Activated T-cell treated with anti-CD3 and anti-CD28 coated beads, Interleukin-2, amount 50 U/mL, for 72 hours (primary cell): ENCODE data around the gene SESTD1. TPM values are rescaled to one million over a fixed set of nuclear protein-coding genes. Genes with fewer than 3 reads are reported as not detected.
A peak's percentile ranks its signal among the peaks of the same experiment; 100 is the strongest.

Experiments used
- ATAC-seq, 2 donors: fragments of 150-1000 bp; cut with Tn5 transposase; replicated peaks in 1 of 2; 2 replicates each; pipeline ENCODE4 v1.10.0; 2021; ENCODE audit warnings: moderate library complexity in 2 of 2, mild to moderate bottlenecking in 1 of 2
- DNase-seq, 2 donors: peaks; one replicate each; pipeline ENCODE4 v3.0.0; 2021 to 2022; ENCODE audit warnings: mixed read lengths in 1 of 2
- H3K27ac Mint-ChIP-seq: one replicate; pipeline ENCODE4 v1.8.0; 2022; ENCODE audit warnings: mild to moderate bottlenecking, moderate library complexity, mixed read lengths
- H3K27me3 Mint-ChIP-seq: one replicate; pipeline ENCODE4 v1.8.0; 2022; ENCODE audit warnings: low read depth, mixed read lengths
- H3K36me3 Mint-ChIP-seq, 2 donors: one replicate each; pipeline ENCODE4 v1.8.0; 2022; ENCODE audit warnings: mixed read lengths in 2 of 2, mild to moderate bottlenecking in 1 of 2; ENCODE audit not compliant: insufficient read depth in 2 of 2
- H3K4me1 Mint-ChIP-seq: one replicate; pipeline ENCODE4 v1.8.0; 2022; ENCODE audit warnings: low read depth, mixed read lengths
- H3K4me3 Mint-ChIP-seq, 2 donors: one replicate each; pipeline ENCODE4 v1.8.0; 2022; ENCODE audit warnings: mild to moderate bottlenecking in 2 of 2, mixed read lengths in 2 of 2, moderate library complexity in 2 of 2
- H3K9me3 Mint-ChIP-seq, 2 donors: one replicate each; pipeline ENCODE4 v1.8.0; 2022; ENCODE audit warnings: mixed read lengths in 2 of 2
- total RNA-seq, 2 donors: library from RNA; stranded (reverse); gene quantifications; one replicate each; pipeline ENCODE4 v1.2.3, GENCODE V29; 2022

The SESTD1 gene, protein sequence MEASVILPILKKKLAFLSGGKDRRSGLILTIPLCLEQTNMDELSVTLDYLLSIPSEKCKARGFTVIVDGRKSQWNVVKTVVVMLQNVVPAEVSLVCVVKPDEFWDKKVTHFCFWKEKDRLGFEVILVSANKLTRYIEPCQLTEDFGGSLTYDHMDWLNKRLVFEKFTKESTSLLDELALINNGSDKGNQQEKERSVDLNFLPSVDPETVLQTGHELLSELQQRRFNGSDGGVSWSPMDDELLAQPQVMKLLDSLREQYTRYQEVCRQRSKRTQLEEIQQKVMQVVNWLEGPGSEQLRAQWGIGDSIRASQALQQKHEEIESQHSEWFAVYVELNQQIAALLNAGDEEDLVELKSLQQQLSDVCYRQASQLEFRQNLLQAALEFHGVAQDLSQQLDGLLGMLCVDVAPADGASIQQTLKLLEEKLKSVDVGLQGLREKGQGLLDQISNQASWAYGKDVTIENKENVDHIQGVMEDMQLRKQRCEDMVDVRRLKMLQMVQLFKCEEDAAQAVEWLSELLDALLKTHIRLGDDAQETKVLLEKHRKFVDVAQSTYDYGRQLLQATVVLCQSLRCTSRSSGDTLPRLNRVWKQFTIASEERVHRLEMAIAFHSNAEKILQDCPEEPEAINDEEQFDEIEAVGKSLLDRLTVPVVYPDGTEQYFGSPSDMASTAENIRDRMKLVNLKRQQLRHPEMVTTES
- total RNA-seq = 10 to 100 TPM; 10.7 to 11.9 TPM

GRCh38 chr2:179264368-179265081 is at the start of gene SESTD1:
TSS of gene SESTD1 (minus strand) at chr2:179264832. CDS start at chr2:179191841, 72,991 bp downstream.
- H3K27ac Mint-ChIP-seq = peak within 1 kb of the TSS; percentile 11
- peaks cover 3 to 5% of the 10 kb centered on the region in 2 donors for H3K36me3 Mint-ChIP-seq
- peak; percentile 76 for DNase-seq
- peaks cover 33% of the 10 kb centered on the region for H3K4me1 Mint-ChIP-seq
- peak within 1 kb of the TSS; percentile 92 to 97 for H3K4me3 Mint-ChIP-seq
- no peaks in the 10 kb centered on the region for H3K9me3 Mint-ChIP-seq
- peaks cover 26% of the 10 kb centered on the region for H3K27me3 Mint-ChIP-seq
- peak; percentile 73 to 82 for ATAC-seq

GRCh38 chr2:179313057-179313456 is 48.4 kb upstream of the SESTD1 start:
- ATAC-seq = no peak
- Mint-ChIP-seq H3K9me3 (peaks cover 2 to 6% of the 10 kb centered on the region in 2 donors), H3K4me1 (no peaks in the 10 kb centered on the region), H3K4me3 (no peak overlapping the region), H3K36me3 (peaks cover 0 to 2% of the 10 kb centered on the region in 2 donors), H3K27ac (no peak overlapping the region), H3K27me3 (peaks cover 22% of the 10 kb centered on the region)
- DNase-seq = no peak

DNA sequence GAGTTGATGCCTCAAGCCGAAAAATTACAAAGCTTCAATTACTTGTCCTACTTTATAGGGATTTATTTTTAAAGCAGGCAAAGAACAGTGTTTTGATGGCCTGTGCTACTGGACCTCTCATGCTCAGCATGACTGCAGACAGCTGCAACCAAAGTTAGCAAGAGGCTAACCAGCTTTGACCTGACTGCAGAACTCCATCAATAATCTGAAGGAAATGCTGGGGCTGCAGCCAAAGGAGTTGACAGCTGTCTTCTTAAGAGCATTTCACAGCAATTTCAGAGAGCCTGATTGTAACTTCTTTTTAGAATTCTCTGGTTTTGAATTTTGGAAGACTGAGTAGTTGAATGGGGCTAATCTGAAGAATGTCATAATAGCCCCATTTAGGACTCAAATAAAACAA is 46.5 kb upstream of the SESTD1 start:
- no peaks in the 10 kb centered on the region for H3K4me1 Mint-ChIP-seq
- ATAC-seq (no peak), DNase-seq (no peak)
- H3K36me3 Mint-ChIP-seq = peaks cover 0 to 2% of the 10 kb centered on the region in 2 donors
- peaks cover 22% of the 10 kb centered on the region for H3K27me3 Mint-ChIP-seq
- no peak overlapping the region for H3K4me3 Mint-ChIP-seq
- peaks cover 2 to 6% of the 10 kb centered on the region in 2 donors for H3K9me3 Mint-ChIP-seq
- no peak overlapping the region for H3K27ac Mint-ChIP-seq

DNA sequence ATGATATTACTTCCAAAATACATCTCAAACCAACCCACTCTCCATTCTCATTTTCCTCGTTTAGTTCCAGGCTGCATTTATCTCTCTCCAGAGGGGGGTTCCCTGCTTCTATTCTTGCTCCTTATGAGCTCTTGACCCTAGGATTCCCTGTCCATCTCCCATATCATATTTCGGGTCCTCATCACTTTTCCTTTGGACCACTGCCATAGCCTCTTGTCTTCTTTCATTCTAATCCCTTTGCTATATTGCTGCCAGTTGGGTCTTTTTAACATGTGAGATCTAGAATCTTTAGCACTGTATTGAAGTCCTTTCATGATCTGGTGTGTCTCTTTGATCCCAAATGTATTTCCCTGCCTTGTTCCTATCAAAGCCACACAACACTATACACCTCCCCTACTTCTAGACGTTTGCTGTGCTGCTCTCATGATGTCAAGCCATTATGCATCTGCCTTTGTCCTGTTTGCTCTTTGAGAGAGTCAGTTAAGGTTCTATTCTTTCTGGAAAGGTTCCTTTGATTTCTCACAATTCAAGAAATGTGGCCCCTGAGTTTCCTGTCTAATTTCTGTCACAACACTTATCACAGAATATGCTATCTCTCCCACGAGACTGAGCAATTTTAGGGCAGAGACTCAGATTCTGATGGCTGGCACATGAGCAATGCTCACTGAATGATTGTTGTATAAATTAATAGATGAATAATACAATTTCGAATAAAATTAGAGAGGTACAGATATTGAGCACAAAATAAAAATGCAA is 43.2 kb upstream of the SESTD1 start:
- DNase-seq (no peak), ATAC-seq (no peak)
- Mint-ChIP-seq H3K9me3 (peaks cover 0 to 1% of the 10 kb centered on the region in 2 donors), H3K4me3 (no peak overlapping the region), H3K27ac (no peak overlapping the region), H3K36me3 (no peaks in the 10 kb centered on the region), H3K27me3 (peaks cover 6% of the 10 kb centered on the region), H3K4me1 (no peaks in the 10 kb centered on the region)

- Mint-ChIP-seq H3K27me3 (peaks cover 6% of the 10 kb centered on the region), H3K9me3 (peaks cover 0 to 3% of the 10 kb centered on the region in 2 donors), H3K27ac (no peak overlapping the region), H3K4me3 (no peak overlapping the region), H3K4me1 (no peaks in the 10 kb centered on the region), H3K36me3 (no peaks in the 10 kb centered on the region)
- ATAC-seq (no peak), DNase-seq (no peak)
Observed at GRCh38 chr2:179305125-179305524, 40.5 kb upstream of the SESTD1 start.

DNA sequence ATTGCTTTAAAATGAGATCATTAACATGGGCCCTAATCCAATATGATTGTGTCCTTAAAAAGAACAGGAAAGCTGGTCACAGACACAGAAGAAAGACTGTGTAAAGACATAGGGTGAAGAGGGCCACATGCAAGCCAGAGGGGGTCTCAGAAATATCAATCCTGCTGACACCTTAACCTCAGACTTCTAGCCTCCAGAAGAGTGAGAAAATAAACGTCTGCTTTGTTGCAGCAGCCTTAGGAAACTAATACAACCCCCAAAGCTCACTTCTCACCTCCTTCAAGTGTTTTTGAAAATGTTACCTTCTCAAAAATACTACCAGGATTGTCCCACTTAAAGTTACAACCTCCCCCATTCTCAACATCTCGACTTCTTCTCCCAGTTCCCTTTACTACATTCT is 39.8 kb upstream of the SESTD1 start:
- DNase-seq = no peak
- ATAC-seq = no peak
- H3K36me3 Mint-ChIP-seq = no peaks in the 10 kb centered on the region
- H3K4me3 Mint-ChIP-seq = no peak overlapping the region
- H3K9me3 Mint-ChIP-seq = peaks cover 0 to 3% of the 10 kb centered on the region in 2 donors
- H3K4me1 Mint-ChIP-seq = no peaks in the 10 kb centered on the region
- peaks cover 6% of the 10 kb centered on the region for H3K27me3 Mint-ChIP-seq
- no peak overlapping the region for H3K27ac Mint-ChIP-seq

GRCh38 chr2:179302764-179303571 is 38.3 kb upstream of the SESTD1 start:
- no peak for ATAC-seq
- Mint-ChIP-seq H3K36me3 (no peaks in the 10 kb centered on the region), H3K4me3 (no peak overlapping the region)

DNA sequence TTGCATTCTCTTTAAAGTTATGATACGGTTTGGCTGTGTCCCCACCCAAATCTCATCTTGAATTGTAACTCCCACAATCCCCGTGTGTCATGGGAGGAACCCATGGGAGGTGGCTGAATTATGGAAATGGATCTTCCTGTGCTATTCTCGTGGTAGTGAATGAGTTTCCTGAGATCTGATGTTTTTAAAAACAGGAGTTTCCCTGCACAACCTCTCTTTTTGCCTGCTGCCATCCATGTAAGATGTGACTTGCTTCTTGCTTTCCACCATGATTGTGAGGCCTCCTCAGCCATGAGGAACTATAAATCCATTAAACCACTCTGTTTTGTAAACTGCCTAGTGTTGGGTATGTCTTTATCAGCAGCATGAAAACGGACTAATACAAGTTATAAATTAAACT is 37.5 kb upstream of the SESTD1 start:
- Mint-ChIP-seq H3K36me3 (no peaks in the 10 kb centered on the region), H3K4me1 (no peaks in the 10 kb centered on the region), H3K27me3 (no peaks in the 10 kb centered on the region), H3K27ac (no peak overlapping the region), H3K4me3 (no peak overlapping the region), H3K9me3 (peaks cover 0 to 2% of the 10 kb centered on the region in 2 donors)
- DNase-seq (no peak), ATAC-seq (no peak)

More at GRCh38 chr2:179302764-179303571, 38.3 kb upstream of the SESTD1 start:
- Mint-ChIP-seq H3K4me1 (no peaks in the 10 kb centered on the region), H3K27me3 (no peaks in the 10 kb centered on the region), H3K9me3 (peaks cover 0 to 2% of the 10 kb centered on the region in 2 donors), H3K27ac (no peak overlapping the region)
- no peak for DNase-seq

DNA sequence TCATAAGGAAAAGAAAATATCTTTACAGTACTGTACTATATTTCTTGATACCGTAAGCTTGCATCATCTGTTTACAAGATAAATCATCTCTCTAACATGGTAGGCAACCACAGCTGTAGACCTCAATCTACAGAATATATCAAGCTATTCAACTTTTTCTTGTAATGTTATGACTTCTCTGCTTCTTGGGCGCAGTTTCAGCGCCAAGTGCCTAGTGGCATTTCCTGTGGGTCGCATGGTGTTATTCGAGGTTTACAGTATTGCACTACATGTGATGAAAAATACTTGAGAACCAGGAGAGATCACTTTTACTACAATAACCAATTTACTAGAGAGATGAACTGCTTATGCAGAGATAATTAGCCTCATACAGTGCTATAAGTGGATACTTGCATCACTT is 34.0 kb upstream of the SESTD1 start:
- Mint-ChIP-seq H3K9me3 (peaks cover 0 to 2% of the 10 kb centered on the region in 2 donors), H3K4me1 (no peaks in the 10 kb centered on the region), H3K27ac (no peak overlapping the region), H3K4me3 (no peak overlapping the region), H3K36me3 (no peaks in the 10 kb centered on the region), H3K27me3 (no peaks in the 10 kb centered on the region)
- no peak for ATAC-seq
- no peak for DNase-seq

DNA sequence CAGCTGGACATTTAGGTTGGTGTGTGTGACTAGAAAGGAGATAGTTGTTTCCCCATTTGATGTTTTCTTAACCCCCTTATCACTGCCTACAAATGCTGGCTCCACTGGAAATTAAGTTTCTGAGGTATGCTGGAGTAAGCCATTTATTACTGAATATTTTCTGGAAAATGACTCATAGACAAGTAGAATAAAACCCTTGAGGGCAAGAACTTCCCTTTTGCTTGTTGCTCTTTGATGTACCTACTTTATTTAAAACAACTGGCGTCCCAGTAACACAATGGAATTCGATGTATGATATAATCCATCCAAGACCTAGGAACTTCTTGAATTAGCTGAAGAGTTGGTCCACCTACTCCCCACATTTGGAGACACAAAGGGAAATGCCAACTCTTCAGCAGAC is 33.3 kb upstream of the SESTD1 start:
- Mint-ChIP-seq H3K27me3 (no peaks in the 10 kb centered on the region), H3K9me3 (peaks cover 0 to 2% of the 10 kb centered on the region in 2 donors), H3K36me3 (no peaks in the 10 kb centered on the region), H3K4me3 (no peak overlapping the region), H3K4me1 (no peaks in the 10 kb centered on the region), H3K27ac (no peak overlapping the region)
- no peak for DNase-seq
- no peak for ATAC-seq

- Mint-ChIP-seq H3K27ac (no peak overlapping the region), H3K4me3 (no peak overlapping the region), H3K36me3 (no peaks in the 10 kb centered on the region), H3K27me3 (no peaks in the 10 kb centered on the region), H3K4me1 (no peaks in the 10 kb centered on the region), H3K9me3 (no peaks in the 10 kb centered on the region)
- ATAC-seq (no peak), DNase-seq (no peak)
Observed at GRCh38 chr2:179290329-179290728, 25.7 kb upstream of the SESTD1 start.

DNA sequence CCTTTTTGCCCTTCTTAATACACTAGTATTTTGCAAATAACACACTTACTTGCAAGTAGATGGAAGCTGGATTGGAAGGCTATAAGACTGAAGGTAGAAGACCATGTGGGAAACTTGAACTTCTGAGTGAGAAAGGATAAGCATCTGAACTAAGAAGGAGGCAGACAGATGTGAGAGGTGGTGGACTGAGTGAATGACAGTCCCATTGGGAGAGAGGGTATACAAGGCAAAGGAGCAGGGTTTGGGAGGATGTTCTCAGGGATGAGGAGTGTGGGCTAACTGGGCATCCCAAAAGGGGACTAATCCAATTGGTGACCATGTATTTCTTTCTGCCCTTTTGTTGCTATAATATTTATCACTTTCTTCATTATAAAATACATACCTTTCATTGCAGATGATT is 20.4 kb upstream of the SESTD1 start:
- H3K4me3 Mint-ChIP-seq = no peak overlapping the region
- no peaks in the 10 kb centered on the region for H3K36me3 Mint-ChIP-seq
- H3K27me3 Mint-ChIP-seq = no peaks in the 10 kb centered on the region
- no peak for DNase-seq
- no peak overlapping the region for H3K27ac Mint-ChIP-seq
- ATAC-seq = no peak
- no peaks in the 10 kb centered on the region for H3K4me1 Mint-ChIP-seq
- H3K9me3 Mint-ChIP-seq = no peaks in the 10 kb centered on the region
